ENCODE measurements around the gene DCAKD. TPM values are rescaled to one million over a fixed set of nuclear protein-coding genes. Genes with fewer than 3 reads are reported as not detected.

Gene DCAKD
- total RNA-seq, 1 experiment from 2014 or later, result 57.7 TPM

DNA sequence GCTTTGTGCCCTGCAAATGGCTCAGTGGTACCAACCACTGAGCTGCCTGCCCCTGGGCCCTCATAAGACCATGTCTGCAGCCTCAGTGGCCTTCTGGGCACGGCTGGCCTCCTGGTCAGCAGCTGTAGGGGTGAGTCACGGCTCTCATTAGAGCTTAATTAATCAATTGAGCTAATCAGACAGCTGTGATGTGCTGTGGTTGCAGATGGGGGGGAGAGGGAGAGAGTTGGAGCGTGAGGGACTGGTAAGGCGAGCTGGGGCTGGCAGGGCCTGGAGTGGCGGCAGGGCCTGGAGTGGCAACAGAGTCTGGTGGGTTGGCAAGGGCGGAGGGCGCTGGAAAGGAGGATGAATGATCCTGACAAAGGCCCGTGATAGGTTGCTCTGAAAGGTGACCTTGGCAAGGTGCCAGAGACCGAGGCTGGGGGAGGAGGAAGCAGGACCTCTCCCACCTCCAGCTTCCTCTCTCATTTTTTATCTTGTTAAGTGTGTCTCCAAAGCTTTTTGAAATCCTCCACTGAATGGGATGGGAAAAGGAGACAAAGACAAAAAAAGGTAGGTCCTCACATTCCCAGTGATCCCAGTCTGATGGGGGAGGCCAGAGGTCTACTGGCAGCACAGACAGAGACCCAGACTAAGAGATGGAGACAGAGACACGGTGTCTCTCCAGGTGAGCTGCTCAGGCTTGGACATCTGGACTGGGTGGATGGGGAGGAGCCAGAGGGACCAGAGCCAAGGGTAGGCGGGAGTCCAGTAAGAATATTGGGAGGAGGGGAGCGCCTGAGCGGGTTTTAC lies 41.6 kb downstream of the DCAKD start (continued):
- TF ChIP-seq, protein P1, sequence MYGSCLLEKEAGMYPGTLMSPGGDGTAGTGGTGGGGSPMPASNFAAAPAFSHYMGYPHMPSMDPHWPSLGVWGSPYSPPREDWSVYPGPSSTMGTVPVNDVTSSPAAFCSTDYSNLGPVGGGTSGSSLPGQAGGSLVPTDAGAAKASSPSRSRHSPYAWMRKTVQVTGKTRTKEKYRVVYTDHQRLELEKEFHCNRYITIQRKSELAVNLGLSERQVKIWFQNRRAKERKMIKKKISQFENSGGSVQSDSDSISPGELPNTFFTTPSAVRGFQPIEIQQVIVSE (CRISPR knock-in tag; IDR thresholded peaks at IDR 0.05; ENCODE audit: borderline replicate concordance), result no peak
- TF ChIP-seq PRRX2 (CRISPR knock-in tag; IDR thresholded peaks at IDR 0.05), result no peak
- TF ChIP-seq NFE2L1 (CRISPR knock-in tag; IDR thresholded peaks at IDR 0.05), result no peak
- no peak for TF ChIP-seq ZNF232 (CRISPR knock-in tag; IDR thresholded peaks at IDR 0.05)
- no peak for TF ChIP-seq TEAD1 (CRISPR knock-in tag; IDR thresholded peaks at IDR 0.05)
- TF ChIP-seq NR2C2 (CRISPR knock-in tag; IDR thresholded peaks at IDR 0.05), result no peak

DNA sequence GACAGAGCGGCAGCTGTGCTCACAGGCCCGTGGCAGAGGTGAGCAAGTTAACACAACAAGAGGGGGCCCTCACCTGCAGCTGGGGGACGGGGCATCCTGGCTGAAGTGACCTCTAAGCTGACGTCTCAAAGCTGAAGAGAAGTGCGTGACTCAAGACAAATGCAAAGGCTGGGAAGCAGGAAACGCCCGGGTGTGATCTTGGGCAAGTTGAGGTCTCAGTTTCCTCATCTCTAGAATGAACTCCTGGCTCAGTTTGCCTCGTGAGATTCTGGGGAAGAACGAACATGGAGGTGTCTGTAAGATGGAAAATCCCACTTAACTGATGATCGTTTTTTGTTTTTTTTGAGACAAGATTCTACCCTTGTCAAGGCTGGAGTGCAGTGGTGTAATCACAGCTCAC lies 43.2 kb downstream of the DCAKD start:
- ChIA-PET CTCF (interaction anchor here (0.8 to 5.8 kb wide), 5 partner anchors 13 to 91 kb away, joined by 3 to 35 read pairs (median 5); no protein-coding TSS in a partner anchor), POLR2A (no interaction called here)
- Mint-ChIP-seq H3K4me1 (peaks cover 36% of the 10 kb centered on the region), H3K27me3 (ENCODE audit: low read depth) (peaks cover 7% of the 10 kb centered on the region; the same call in 1 of the 2 replicates), H3K4me3 (no peak overlapping the region; the same call in 1 of the 2 replicates), H3K36me3 (no peaks in the 10 kb centered on the region), H3K27ac (0 out of 2 replicates have a peak overlapping the region, but pooled peaks have one; percentile 35), H3K9me3 (no peaks in the 10 kb centered on the region)
- ATAC-seq, result no peak
- DNase-seq (ENCODE audit: low spot score), result no peak
- TF ChIP-seq NFYB (CRISPR knock-in tag; conservative IDR thresholded peaks at IDR 0.05; ENCODE audit: low read depth) (no peak), NFATC4 (CRISPR knock-in tag; IDR thresholded peaks at IDR 0.05) (no peak), TEAD1 (CRISPR knock-in tag; IDR thresholded peaks at IDR 0.05) (no peak), ZNF423 (CRISPR knock-in tag; IDR thresholded peaks at IDR 0.05) (no peak), MYBL2 (CRISPR knock-in tag; IDR thresholded peaks at IDR 0.05) (no peak), MXD4 (CRISPR knock-in tag; IDR thresholded peaks at IDR 0.05; ENCODE audit: borderline replicate concordance) (no peak)

DNA sequence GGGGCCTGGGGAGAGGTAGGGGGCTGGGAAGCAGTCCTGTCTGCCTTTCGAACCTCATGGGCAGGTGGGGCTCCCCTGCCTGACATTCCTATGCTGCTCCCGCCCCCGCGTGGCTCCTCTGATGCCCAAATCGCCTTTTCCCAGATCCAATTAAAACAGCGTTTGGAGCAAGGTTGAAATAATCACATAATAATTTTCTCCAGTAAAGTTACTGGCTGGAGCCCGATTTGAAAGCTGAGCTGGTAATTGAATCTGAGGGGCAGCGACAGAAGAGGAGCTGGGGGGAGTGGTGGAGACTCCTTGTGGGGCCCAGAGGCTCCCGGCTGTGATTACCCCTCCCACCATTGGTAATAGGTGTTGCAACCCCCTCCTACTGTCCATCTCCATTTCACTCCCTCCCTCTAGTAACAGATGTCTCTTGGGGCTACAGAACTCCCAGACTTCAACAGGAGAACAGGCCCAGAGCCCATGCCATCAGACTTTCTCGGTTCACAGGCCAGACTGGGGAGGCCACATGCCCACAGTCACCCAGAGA lies 44.4 kb downstream of the DCAKD start:
- DNase-seq (ENCODE audit: low spot score), result peak; percentile 43
- H3K27me3 Mint-ChIP-seq (ENCODE audit: low read depth), result peaks cover 12% of the 10 kb centered on the region; the same call in 1 of the 2 replicates
- POLR2A ChIA-PET, result no interaction called here

More for the DNA sequence above, 44.4 kb downstream of the DCAKD start:
- peak; percentile 38 for ATAC-seq
- H3K4me3 Mint-ChIP-seq, result no peak overlapping the region
- CTCF ChIA-PET, result interaction anchor here (0.9 to 1.5 kb wide), 4 partner anchors 12 to 96 kb away, joined by 3 to 5 read pairs (median 4); no protein-coding TSS in a partner anchor
- H3K27ac Mint-ChIP-seq, result no peak overlapping the region
- H3K36me3 Mint-ChIP-seq, result no peaks in the 10 kb centered on the region
- H3K9me3 Mint-ChIP-seq, result no peaks in the 10 kb centered on the region
- peaks cover 36% of the 10 kb centered on the region for H3K4me1 Mint-ChIP-seq
- TF ChIP-seq, protein P2, sequence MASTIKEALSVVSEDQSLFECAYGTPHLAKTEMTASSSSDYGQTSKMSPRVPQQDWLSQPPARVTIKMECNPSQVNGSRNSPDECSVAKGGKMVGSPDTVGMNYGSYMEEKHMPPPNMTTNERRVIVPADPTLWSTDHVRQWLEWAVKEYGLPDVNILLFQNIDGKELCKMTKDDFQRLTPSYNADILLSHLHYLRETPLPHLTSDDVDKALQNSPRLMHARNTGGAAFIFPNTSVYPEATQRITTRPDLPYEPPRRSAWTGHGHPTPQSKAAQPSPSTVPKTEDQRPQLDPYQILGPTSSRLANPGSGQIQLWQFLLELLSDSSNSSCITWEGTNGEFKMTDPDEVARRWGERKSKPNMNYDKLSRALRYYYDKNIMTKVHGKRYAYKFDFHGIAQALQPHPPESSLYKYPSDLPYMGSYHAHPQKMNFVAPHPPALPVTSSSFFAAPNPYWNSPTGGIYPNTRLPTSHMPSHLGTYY (CRISPR knock-in tag; IDR thresholded peaks at IDR 0.05), result no peak
- TF ChIP-seq, protein P3, sequence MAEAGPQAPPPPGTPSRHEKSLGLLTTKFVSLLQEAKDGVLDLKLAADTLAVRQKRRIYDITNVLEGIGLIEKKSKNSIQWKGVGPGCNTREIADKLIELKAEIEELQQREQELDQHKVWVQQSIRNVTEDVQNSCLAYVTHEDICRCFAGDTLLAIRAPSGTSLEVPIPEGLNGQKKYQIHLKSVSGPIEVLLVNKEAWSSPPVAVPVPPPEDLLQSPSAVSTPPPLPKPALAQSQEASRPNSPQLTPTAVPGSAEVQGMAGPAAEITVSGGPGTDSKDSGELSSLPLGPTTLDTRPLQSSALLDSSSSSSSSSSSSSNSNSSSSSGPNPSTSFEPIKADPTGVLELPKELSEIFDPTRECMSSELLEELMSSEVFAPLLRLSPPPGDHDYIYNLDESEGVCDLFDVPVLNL (CRISPR knock-in tag; IDR thresholded peaks at IDR 0.05; ENCODE audit: borderline replicate concordance, low read depth), result no peak
- TF ChIP-seq, protein P4, sequence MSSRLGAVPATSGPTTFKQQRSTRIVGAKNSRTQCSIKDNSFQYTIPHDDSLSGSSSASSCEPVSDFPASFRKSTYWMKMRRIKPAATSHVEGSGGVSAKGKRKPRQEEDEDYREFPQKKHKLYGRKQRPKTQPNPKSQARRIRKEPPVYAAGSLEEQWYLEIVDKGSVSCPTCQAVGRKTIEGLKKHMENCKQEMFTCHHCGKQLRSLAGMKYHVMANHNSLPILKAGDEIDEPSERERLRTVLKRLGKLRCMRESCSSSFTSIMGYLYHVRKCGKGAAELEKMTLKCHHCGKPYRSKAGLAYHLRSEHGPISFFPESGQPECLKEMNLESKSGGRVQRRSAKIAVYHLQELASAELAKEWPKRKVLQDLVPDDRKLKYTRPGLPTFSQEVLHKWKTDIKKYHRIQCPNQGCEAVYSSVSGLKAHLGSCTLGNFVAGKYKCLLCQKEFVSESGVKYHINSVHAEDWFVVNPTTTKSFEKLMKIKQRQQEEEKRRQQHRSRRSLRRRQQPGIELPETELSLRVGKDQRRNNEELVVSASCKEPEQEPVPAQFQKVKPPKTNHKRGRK (CRISPR knock-in tag; IDR thresholded peaks at IDR 0.05; ENCODE audit: borderline replicate concordance), result no peak
